ENCODE measurements around the gene MGST3.
"Not testable (repeated sequence)": the region's sequence is repeated elsewhere in the genome, so short reads cannot be mapped to it uniquely, and the experiment has no call there.

The MGST3 gene

DNA sequence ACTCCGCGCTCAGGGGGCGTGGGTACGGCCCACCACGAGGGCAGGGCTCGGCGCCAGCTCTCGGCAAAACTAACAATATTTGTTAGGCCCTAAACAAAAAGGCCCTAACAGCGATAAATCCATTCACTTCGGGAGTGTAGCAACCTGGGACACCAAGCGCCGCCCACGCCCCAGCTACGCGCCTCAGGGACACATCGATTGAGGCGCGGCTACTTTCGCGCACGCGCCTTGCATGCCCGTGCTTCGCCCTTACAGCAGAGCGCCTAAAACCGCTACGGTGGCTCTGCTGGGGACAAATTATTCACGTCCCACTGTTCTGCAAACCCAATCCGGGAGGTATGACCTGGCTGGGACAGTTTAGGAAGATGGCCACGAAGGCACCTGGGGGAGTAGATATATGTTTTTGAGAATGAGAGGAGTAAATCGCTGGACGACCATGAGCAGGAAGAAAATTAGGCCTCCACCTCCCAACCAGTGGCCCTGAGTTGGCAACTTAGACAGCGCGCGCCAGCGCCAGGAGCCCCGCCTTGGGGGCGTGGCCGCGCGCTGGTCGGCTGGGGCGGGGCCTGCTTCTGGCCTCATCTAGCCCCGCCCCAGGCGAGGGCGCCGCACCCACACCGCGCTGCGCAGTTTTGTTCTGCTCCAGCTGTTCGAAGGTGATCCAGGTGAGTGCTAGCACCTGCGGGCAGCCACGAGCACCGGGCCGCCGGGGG lies at the start of gene MGST3:
MGST3 (plus strand) TSS at position 606 of the 713 bp plus-strand sequence. CDS start 18,614 bp downstream, outside the sequence.
- no peak for TF ChIP-seq CTCF (conservative IDR thresholded peaks at IDR 0.05)
- peak within 1 kb of the TSS; percentile 93 for H3K27ac ChIP-seq

GRCh38 chr1:165581926-165582325 lies 49.1 kb upstream of the MGST3 start:
- TF ChIP-seq CTCF (conservative IDR thresholded peaks at IDR 0.05), result no peak
- no peak overlapping the region for H3K27ac ChIP-seq

DNA sequence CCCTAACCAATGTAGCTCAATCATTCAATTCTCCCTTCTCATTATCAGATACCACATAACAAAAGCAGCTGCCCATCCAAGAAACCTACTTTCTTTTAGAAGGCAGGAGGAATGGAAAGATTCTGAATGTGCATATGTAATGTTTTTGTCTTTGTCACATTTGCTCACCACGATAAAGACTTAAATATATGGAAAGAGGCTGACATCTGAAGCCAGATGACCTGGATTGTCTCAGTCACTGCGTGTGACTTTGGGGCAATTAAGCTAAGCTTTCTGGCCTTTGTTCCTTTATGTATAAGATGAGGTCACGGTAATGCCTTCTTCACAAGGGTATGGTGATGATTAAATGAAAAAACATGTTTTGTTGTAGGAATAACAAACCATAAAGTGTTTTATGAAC lies 44.6 kb upstream of the MGST3 start:
- H3K27ac ChIP-seq, result no peak overlapping the region
- TF ChIP-seq CTCF (conservative IDR thresholded peaks at IDR 0.05), result no peak

DNA sequence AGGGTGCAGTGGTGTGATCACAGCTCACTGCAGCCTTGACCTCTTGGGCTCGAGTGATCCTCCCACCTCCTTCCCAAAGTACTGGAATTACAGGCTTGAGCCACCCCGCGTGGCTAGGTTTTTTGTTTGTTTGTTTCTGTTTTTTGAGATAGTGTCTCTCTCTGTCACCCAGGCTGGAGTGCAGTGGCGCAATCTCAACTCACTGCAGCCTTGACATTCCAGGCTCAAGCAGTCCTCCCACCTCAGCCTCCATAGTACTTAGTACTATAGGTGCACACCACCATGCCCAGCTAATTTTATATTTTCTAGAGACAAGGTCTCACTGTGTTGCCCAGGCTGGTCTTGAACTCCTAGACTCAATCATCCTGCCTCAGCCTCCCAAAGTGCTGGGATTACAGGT lies 39.6 kb upstream of the MGST3 start:
- not testable (repeated sequence) for H3K27ac ChIP-seq

DNA sequence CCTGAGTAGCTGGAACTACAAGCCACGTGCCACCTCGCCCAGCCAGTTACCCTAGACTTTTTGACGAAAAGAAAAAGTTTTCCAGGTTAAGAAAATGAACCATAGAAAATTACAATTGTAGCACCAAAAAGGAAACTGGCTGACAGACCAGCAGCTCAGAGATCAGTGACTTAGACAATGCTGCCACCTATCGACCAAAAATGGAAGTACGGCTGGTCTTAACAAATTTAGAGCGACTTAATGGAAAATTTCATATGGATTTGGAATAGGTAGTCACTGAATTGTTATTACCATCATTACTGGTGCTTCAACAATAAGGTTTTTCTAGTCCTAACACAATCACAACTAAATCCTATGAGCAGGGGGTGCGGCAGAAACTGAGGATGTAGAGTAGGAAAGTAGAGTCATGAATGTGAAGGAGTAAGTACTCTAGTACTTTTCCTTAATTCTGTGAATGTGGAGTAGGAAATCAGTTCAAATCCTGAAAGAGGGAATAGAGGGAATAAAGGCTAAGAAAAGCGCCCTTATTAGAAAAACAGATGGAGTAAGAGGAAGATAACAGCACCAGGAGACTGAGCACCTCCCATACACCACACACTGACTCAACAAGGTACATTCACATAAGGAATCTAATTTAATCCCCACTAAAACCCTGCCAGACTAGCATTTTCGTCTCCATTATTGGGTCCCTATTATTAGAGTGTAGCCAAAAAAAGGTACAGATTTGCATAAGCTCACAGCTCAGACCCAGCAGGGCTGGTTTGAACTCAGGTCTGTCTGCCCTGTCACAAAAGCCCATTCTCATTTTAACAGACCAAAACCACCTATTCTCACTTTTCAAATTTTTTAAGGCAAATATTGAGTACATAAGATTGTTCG lies 37.9 kb upstream of the MGST3 start:
- H3K27ac ChIP-seq, result no peak overlapping the region
- TF ChIP-seq CTCF (conservative IDR thresholded peaks at IDR 0.05), result peak; percentile 92

DNA sequence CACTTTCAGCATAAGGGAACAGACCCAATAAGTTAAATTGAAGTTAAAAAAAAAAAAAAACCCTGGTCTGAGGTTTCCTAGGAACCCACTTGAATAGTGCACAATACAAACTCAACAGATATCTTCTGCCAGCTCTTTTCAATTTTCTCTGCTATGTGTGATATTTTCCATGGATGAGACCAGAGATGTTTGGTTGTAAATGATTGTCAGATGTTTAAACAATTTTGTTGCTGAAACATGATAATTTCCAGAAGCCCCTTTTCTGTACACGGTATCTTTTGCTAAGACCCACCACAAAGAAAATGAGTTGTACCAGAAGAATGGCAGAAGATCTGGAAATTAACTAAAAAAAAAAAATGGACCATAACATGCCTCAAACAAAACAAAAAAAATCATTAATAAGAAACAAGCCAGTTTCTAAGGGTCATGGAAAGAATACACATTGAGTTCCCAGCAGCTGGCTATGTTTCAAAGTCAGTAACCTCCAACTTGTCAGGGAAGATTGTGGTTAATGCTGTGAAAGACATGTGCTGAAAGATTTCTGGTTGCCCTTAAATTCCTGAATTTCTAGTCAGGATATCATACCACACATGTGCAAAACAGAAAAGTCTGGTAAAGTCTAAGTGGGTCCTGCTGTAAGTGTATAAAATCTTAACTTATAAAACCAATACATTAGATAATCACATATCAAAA lies 35.6 kb upstream of the MGST3 start:
- no peak for TF ChIP-seq CTCF (conservative IDR thresholded peaks at IDR 0.05)
- H3K27ac ChIP-seq, result no peak overlapping the region

DNA sequence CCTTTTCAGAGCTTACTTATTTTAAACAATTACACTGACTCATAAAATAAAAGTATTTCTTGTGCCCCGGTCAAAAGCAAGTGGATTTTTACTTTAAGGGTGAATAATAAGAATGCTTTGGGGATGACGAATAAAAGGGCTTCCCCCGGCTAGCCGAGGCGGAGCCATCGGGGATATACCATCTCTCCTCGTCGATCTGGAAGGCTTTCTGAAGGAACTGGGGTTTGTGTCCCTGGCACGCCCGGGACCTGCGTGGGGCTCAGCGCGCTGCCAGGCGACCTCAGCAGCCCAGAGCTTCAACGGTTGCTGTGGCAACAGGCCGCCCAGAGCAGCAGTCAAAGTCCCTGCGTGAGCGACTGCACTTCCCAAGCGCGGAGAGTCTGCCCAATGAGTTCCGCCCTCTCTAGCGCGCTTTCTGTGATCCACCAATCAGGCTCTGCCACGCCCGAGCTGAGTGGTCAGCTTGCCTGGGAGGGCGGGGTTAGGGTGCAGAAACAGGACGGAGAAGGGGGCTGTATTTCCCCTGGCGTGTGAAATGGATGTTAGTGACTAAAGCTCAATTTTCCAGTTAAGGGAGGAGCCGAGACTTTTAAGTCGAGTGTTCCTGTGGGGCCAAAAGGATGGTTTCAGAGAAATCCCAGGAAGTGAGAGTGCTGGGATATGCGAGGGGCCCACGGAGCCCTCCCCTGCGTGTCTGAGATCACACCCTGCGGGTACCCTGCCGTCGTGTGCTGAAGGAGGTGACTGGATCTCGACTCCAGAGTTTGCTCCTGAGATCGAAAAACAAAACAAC lies 33.0 kb upstream of the MGST3 start:
- no peak for TF ChIP-seq CTCF (conservative IDR thresholded peaks at IDR 0.05)
- H3K27ac ChIP-seq, result peak overlapping the region; percentile 54; the same call in 1 of the 2 replicates

All from VCaP (cell line).